ENCODE results near the gene GK2.

The GK2 gene

DNA sequence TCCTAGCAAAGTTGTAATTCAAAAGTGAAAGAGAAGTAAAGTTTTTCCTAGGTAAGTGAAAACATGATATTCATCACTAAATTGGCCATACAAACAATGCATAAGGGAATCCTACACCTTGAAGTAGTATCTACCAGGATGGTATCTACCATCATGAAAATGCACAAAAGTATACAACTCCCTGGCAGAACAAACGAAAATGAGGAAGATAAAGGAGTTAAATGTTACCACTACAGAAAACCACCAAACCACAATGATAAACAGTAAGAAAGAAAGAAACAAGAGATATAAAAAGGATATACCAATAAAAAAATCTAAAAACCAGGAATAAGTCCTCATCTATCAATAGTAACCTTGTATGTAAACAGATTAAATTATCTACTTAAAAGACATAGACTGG, 26.9 kb downstream of the GK2 start:
- no peak for DNase-seq

DNA sequence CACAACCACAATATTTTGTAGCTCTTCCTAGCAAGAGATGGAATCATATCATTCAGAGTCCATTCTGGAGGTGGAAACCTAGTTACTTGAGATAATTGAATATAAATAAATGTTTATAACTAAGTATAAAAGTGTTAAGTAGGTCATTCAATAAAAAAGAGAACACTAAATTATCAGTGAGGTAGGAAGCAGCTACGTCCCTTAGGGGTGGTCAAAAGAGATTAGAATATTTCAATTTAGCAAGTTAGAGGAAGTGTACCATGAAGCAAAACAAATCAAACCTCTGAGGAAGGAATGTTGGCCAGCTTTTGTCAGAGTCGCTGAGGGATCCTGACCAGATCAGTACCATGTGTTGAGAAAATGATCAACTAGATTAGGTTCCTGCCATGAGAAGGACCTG, 38.0 kb downstream of the GK2 start:
- DNase-seq = no peak

GRCh38 chr4:79367096-79367495, 40.9 kb downstream of the GK2 start:
- no peak for DNase-seq

GRCh38 chr4:79366422-79366821, 41.6 kb downstream of the GK2 start:
- DNase-seq = no peak

GRCh38 chr4:79364061-79364460, 44.0 kb downstream of the GK2 start:
- no peak for DNase-seq

- DNase-seq = no peak
These were observed 45.4 kb downstream of the GK2 start for GRCh38 chr4:79362626-79363025.

GRCh38 chr4:79360006-79360405, 48.0 kb downstream of the GK2 start:
- DNase-seq = no peak

DNA sequence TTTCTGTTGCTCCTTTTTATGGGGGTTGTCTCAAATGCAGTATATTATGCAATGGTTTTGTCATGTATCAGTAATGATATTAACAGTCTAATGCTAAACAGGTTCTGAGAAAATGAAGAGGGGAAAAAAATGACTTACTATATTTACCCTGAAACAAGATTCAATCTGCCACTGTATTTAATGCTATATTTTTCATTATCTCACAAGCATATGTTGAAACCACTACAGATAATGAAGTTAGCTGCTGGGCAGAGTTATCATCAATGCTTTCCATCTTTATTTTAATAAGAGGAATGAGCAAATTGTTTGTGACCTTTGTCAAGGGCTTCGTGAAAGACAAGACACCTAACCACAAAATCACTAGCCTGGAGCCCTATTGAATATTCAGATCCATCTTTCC, 49.6 kb downstream of the GK2 start:
- DNase-seq = no peak

DNA sequence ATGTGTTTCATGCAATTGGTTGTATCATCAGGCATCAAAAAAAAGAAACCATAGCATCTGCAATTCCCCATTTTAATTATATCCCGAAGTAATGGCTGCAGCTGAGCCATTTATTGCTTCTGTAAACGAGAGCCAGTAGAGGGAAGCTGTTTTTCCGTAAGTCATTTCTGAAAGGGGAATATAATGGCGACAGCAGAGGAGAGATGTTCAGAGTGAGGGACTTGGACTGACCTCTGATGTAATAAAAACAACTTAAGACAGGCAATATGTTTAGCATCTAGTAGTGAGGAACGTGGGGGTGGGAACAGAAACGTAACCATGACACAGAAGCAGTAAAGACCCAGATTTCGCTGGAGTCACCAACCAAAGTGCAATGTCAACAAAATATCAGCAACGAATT, 50.7 kb downstream of the GK2 start:
- DNase-seq = no peak
